HuH-7 (cell line): ENCODE results near the gene SURF2.
A peak's percentile ranks its signal among the peaks of the same experiment; 100 is the strongest.
"Not testable (repeated sequence)": the region's sequence is repeated elsewhere in the genome, so short reads cannot be mapped to it uniquely, and the experiment has no call there.

Experiments
- DNase-seq: peaks from one replicate; pipeline ENCODE4 v3.0.0; 2011; ENCODE audit warnings: low spot score

Gene SURF2

GRCh38 chr9:133356391-133357091 is at the start of gene SURF2, which contains the start of gene SURF1:
TSS of gene SURF2 (plus strand) at chr9:133356550. CDS start at chr9:133356593, 43 bp downstream.
TSS of gene SURF1 (minus strand) at chr9:133356487. CDS start at chr9:133356453, 34 bp downstream.
- peak; percentile 93 for DNase-seq

- DNase-seq: no peak
Measured at GRCh38 chr9:133307301-133307700, 49.0 kb upstream of the SURF2 start.

DNA sequence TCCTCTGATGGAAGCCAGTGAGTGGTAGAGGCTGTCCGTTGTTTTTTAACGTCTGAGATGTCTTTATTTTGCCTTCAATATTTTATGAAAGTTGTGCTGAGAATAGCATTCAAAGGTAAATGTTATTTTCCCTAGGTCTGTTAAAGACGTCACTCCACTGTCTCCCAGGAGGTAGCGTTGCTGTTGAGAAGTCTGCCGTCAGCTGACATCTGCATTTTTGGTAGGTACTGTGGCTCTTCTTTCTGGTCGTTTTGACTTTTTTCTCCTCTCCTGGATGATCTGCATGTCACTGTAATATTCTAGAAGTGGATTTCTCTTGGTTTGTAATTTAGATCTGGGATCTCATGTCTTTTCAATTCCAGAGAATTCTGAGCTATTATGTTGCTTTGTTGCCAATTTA is 46.7 kb upstream of the SURF2 start:
- DNase-seq: no peak

DNA sequence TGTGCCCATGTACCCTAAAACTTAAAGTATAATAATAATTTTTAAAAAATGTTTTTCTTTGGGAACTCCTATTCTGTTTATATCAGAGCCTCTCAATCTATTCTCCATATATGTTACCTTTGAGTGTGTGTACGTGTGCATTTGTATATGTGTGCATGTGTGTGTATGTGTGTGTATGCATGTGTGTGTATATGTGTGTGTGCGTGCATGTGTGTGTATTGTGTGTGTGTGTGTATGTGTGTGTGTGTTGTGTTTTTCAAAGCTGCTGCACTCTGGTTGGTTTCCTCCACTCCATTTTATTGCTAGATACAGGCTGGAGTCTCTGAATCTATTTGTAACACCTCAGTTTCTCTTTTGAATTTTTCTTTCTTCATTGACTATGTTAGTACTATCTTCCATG is 40.4 kb upstream of the SURF2 start:
- no peak for DNase-seq

- DNase-seq: not testable (repeated sequence)
Measured at GRCh38 chr9:133317551-133317950, 38.8 kb upstream of the SURF2 start.

GRCh38 chr9:133320421-133320881 is 35.9 kb upstream of the SURF2 start:
- no peak for DNase-seq

DNA sequence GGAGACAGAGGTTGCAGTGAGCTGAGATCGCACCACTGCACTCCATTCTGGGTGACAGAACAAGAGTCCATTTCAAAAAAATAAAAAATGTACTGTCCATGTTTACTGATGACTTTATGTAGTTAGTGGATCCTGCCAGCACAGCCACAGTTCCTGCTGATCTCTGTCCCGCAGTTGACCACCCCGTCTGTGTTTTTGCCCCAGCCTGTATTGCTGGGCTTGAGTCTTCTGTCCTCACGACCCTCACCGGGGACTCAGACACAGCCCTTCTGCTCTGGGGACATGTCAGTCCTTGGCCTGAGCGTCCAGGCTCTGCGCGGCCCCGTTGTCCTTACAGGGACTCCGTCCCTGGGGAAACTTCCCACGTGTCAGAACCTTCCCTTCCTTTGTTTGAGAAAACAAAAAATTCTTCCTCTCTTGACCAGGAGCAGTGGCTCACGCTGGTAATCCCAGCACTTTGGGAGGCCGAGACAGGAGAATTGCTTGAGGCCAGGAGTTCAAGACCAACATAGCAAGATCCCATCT is 34.9 kb upstream of the SURF2 start:
- no peak for DNase-seq

- no peak for DNase-seq
Measured at GRCh38 chr9:133322701-133323100, 33.6 kb upstream of the SURF2 start.

- no peak for DNase-seq
Measured at GRCh38 chr9:133323211-133323610, 33.1 kb upstream of the SURF2 start.

DNA sequence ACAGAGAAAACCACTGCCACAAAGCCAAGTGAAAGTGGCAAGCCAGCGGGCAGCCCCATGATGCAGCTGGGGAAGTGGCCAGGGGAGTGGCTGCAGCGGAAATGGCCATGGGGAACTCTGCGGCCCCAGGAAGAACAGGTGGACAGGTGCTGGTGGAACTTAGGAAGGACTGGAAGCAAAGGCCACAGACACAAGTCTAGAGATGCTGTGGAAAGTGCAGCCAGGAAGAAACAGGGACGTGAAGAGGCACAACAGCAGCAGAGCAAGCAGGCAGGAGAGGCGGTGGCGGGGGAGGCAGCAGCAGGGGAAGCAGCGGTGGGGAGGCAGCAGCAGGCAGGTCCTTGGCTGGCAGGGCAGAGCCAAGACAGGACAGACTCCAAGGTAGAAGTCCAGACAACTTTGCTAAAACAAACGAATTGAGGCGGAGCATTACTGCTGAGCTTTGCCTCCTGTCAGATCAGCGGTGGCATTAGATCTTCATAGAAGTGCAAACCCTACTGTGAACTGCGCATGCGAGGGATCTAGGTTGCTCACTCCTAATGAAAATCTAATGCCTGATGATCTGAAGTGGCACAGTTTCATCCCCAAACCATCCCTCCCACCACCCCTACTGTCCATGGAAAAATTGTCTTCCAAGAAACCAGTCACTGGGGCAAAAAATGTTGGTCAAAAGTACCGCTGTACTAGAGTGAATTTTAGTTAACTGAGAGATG is 32.2 kb upstream of the SURF2 start:
- no peak for DNase-seq

DNA sequence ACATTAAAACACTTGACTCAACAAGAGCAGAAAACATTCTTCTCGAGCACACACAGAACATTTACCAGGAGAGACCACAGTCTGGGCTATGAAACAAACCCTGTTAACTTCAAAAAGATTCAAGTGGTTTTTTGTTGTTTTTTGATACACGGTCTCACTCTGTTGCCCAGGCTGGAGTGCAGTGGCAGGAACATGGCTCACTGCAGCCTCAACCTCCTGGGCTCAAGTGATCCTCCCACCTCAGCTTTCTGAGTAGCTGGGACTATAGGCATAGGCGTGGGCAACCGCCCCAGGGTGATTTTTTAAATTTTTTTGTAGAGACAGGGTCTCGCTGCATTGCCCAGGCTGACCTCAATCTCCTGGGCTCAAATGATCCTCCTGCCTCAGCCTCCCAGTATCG is 29.3 kb upstream of the SURF2 start:
- DNase-seq: not testable (repeated sequence)

- DNase-seq: no peak
Measured at GRCh38 chr9:133327834-133328484, 28.4 kb upstream of the SURF2 start.

DNA sequence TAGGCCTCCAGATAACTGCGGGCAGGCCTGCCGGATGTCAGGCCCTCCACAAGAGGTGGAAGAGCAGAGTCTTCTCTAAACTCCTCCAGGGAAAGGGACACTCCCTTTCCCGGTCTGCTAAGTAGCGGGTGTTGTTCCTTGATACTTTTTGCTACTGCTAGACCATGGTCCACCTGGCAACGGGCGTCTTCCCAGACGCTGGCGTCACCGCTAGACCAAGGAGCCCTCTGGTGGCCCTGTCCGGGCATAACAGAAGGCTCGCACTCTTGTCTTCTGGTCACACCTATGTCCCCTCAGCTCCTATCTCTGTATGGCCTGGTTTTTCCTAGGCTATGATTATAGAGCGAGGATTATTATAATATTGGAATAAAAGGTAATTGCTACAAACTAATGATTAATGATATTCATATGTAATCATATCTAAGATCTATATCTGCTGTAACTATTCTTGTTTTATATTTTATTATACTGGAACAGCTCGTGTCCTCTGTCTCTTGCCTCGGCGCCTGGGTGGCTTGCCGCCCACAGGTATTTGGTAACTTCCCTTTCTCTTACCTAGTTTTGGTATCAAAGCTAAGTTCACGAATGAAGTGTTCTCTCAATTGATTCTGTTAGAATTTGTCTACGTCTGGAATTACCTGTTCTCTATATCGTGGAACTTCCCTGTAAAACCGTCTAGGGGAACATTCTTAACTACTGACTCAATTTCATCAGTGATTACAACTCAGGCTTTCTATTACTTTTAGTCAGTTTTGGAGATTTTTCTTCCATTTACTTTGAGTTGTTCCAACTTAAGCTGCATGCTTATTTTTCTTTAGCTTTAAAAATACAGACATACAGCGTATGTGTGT is 26.8 kb upstream of the SURF2 start:
- not testable (repeated sequence) for DNase-seq

DNA sequence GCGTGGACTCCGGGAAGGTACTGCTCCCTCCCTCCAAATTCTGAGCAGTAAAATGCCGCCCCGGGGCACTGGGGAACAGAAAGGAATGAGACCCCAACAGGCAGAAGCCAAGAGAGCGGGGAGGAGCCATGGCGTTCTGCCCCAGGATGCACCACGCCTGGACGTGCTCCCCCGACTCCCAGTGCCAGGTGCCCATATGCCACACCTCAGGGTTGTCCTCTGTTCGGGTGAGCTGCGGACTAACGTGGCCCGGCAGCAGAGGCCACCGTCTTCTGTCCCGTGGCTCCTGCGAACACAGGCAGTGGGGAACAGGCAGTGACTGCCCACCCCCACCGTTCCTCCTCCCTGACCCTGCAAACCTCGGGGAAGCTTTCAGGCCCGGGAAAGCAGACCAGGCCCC is 25.1 kb upstream of the SURF2 start:
- DNase-seq: no peak

- DNase-seq: no peak
Measured at GRCh38 chr9:133331641-133332380, 24.5 kb upstream of the SURF2 start.

- no peak for DNase-seq
Measured at GRCh38 chr9:133332381-133332730, 24.0 kb upstream of the SURF2 start.

- DNase-seq: no peak
Measured at GRCh38 chr9:133333011-133333410, 23.3 kb upstream of the SURF2 start.

DNA sequence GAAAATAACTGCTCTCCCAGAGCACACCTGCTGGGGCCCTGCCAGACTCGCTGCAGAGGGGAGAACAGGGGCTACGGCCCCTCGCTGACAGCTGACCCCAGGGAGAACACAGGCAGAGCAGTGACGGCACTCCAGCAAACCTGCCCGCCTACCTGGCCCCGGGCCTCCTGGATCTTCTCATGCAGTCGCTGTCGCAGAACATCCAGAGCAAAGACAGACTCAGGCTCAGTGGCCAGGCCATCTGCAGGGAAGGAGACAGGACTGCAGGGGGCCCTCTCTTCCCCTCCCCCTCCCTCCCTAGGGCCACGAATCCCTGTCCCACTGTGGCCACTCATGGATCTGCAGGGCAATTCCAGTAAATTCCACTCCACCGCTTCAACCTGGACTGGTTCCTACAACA is 22.8 kb upstream of the SURF2 start:
- no peak for DNase-seq

GRCh38 chr9:133334161-133334560 is 22.2 kb upstream of the SURF2 start:
- DNase-seq: no peak

DNA sequence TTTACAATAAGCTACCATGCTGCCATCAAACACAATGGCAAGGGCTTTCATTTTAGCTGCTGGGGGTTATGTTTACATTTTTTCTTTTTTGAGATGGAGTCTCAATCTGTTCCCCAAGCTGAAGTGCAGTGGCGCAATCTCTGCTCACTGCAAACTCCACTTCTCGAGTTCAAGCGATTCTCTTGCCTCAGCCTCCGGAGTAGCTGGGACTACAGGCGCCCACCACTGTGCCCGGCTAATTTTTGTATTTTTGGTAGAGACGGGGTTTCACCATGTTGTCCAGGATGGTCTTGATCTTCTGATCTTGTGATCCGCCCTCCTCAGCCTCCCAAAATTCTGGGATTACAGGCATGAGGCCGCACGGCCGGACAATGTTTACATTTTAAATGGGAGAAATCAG is 21.5 kb upstream of the SURF2 start:
- DNase-seq: not testable (repeated sequence)
